Astrocyte (in vitro differentiated cells and primary cell): Measurements from ENCODE around the gene CALCB. TPM values are rescaled to one million over a fixed set of nuclear protein-coding genes. Genes with fewer than 3 reads are reported as not detected.

ENCODE experiments used
- DNase-seq: peaks from one replicate; pipeline ENCODE4 v3.0.0-alpha.2; 2010; ENCODE audit warnings: low read depth
- FAIRE-seq: peaks from 2 replicates; lab custom pipeline; 2011; peaks lifted over from hg19 to GRCh38; lab: Jason Lieb, UNC
- H2AFZ ChIP-seq: 2 replicates; pipeline ENCODE4 v1.6.0; 2012; ENCODE audit warnings: low read depth, low read length, inconsistent platforms
- H3K27ac ChIP-seq: 2 replicates; pipeline ENCODE4 v1.5.1; 2011; ENCODE audit warnings: low read depth, low read length, inconsistent platforms
- H3K27me3 ChIP-seq: 2 replicates; pipeline ENCODE4 v1.6.0; 2011; ENCODE audit warnings: low read length, inconsistent platforms; ENCODE audit not compliant: insufficient read depth
- H3K36me3 ChIP-seq: 2 replicates; pipeline ENCODE4 v1.5.1; 2011; ENCODE audit warnings: low read length, inconsistent platforms; ENCODE audit not compliant: insufficient read depth
- H3K4me1 ChIP-seq: 2 replicates; pipeline ENCODE4 v1.5.1; 2011; ENCODE audit warnings: low read length, inconsistent platforms; ENCODE audit not compliant: insufficient read depth
- H3K4me2 ChIP-seq: 2 replicates; pipeline ENCODE4 v1.6.0; 2012; ENCODE audit warnings: low read length, inconsistent platforms
- H3K4me3 ChIP-seq: 2 replicates; pipeline ENCODE4 v1.5.1; 2011; ENCODE audit warnings: low read depth, mild to moderate bottlenecking, low read length, inconsistent platforms; ENCODE audit not compliant: insufficient read depth
- H3K79me2 ChIP-seq: 2 replicates; pipeline ENCODE4 v1.6.0; 2012; ENCODE audit warnings: mild to moderate bottlenecking, low read length, inconsistent platforms; ENCODE audit not compliant: insufficient read depth
- H3K9ac ChIP-seq: 2 replicates; pipeline ENCODE4 v1.6.0; 2012; ENCODE audit warnings: mild to moderate bottlenecking, low read length, inconsistent platforms
- H3K9me3 ChIP-seq: 2 replicates; pipeline ENCODE4 v1.5.1; 2012; ENCODE audit warnings: low read depth, mild to moderate bottlenecking, low read length, inconsistent platforms; ENCODE audit not compliant: insufficient read depth
- H4K20me1 ChIP-seq: 2 replicates; pipeline ENCODE4 v1.6.0; 2012; ENCODE audit warnings: low read length, inconsistent platforms; ENCODE audit not compliant: insufficient read depth
- H3K27ac Mint-ChIP-seq: one replicate; pipeline ENCODE4 v1.8.0; 2021; ENCODE audit warnings: mild to moderate bottlenecking, mixed read lengths; ENCODE audit not compliant: unreplicated experiment
- H3K27me3 Mint-ChIP-seq: one replicate; pipeline ENCODE4 v1.8.0; 2021; ENCODE audit warnings: low read depth, mixed read lengths; ENCODE audit not compliant: unreplicated experiment
- H3K36me3 Mint-ChIP-seq: one replicate; pipeline ENCODE4 v1.8.0; 2021; ENCODE audit warnings: low read depth, mixed read lengths; ENCODE audit not compliant: unreplicated experiment
- H3K4me1 Mint-ChIP-seq: one replicate; pipeline ENCODE4 v1.8.0; 2021; ENCODE audit warnings: low read depth, mixed read lengths; ENCODE audit not compliant: unreplicated experiment
- H3K4me3 Mint-ChIP-seq: one replicate; pipeline ENCODE4 v1.8.0; 2021; ENCODE audit warnings: mild to moderate bottlenecking, moderate library complexity, mixed read lengths; ENCODE audit not compliant: unreplicated experiment
- H3K9me3 Mint-ChIP-seq: one replicate; pipeline ENCODE4 v1.8.0; 2021; ENCODE audit warnings: mild to moderate bottlenecking, mixed read lengths; ENCODE audit not compliant: unreplicated experiment
- EZH2 ChIP-seq: IDR thresholded peaks from 2 replicates; pipeline ENCODE4 v1.6.1; 2012; ENCODE audit warnings: mild to moderate bottlenecking, low read length, inconsistent platforms; ENCODE audit not compliant: insufficient read depth
- total RNA-seq: library from RNA; stranded (reverse); gene quantifications from 2 replicates; pipeline ENCODE4 v1.2.1, GENCODE V29; 2021
- TF ChIP-seq, protein P1 (sequence below): IDR thresholded peaks from 2 replicates; pipeline ENCODE4 v1.5.1; 2011; ENCODE audit warnings: low read depth, mild to moderate bottlenecking, inconsistent platforms, low read length, moderate library complexity; ENCODE audit not compliant: insufficient read depth

CALCB gene
- total RNA-seq, 1 donor from 2014 or later, result 0.61 TPM

DNA sequence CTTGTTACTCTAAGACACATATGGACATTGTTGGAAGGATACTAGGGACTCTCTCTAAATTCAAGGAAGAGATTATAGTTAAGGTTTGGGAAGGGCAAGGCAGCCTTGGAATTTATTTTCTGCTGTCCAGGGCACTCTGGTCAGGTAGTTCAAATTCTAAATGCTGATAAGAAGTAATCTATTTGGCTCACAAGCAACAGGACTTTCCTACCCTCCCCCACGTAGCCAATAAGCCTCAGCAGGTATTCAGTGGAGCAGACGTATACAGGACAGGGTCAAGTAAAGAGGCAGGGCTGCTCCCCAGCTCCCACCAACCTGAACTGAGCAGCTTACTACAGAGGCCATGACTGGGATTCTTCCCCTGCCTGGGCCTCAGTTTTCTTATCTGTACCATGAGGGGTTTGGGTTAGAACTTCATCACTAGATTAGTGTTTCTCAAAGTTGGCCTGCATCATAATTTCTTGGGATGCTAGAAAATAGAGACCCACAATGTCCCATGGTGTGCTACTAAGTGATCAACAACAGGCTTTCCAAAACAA, 35.3 kb downstream of the CALCB start:
- Histone ChIP-seq H3K9me3 (no peaks in the 10 kb centered on the region), H3K4me3 (no peak overlapping the region), H3K9ac (no peak overlapping the region), H3K36me3 (no peaks in the 10 kb centered on the region), H3K79me2 (no peaks in the 10 kb centered on the region), H2AFZ (no peak overlapping the region), H3K4me1 (peaks cover 24% of the 10 kb centered on the region), H3K27me3 (peaks cover 4% of the 10 kb centered on the region), H3K27ac (no peak overlapping the region), H3K4me2 (no peak overlapping the region), H4K20me1 (no peaks in the 10 kb centered on the region)
- TF ChIP-seq EZH2, result no peak
- TF ChIP-seq, protein P1, sequence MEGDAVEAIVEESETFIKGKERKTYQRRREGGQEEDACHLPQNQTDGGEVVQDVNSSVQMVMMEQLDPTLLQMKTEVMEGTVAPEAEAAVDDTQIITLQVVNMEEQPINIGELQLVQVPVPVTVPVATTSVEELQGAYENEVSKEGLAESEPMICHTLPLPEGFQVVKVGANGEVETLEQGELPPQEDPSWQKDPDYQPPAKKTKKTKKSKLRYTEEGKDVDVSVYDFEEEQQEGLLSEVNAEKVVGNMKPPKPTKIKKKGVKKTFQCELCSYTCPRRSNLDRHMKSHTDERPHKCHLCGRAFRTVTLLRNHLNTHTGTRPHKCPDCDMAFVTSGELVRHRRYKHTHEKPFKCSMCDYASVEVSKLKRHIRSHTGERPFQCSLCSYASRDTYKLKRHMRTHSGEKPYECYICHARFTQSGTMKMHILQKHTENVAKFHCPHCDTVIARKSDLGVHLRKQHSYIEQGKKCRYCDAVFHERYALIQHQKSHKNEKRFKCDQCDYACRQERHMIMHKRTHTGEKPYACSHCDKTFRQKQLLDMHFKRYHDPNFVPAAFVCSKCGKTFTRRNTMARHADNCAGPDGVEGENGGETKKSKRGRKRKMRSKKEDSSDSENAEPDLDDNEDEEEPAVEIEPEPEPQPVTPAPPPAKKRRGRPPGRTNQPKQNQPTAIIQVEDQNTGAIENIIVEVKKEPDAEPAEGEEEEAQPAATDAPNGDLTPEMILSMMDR, result no peak
- Mint-ChIP-seq H3K27ac (no peak overlapping the region), H3K4me3 (no peak overlapping the region), H3K36me3 (peaks cover under 1% of the 10 kb centered on the region), H3K9me3 (no peaks in the 10 kb centered on the region), H3K4me1 (peaks cover 14% of the 10 kb centered on the region), H3K27me3 (peaks cover 15% of the 10 kb centered on the region)
- DNase-seq (no peak), FAIRE-seq (no peak)

DNA sequence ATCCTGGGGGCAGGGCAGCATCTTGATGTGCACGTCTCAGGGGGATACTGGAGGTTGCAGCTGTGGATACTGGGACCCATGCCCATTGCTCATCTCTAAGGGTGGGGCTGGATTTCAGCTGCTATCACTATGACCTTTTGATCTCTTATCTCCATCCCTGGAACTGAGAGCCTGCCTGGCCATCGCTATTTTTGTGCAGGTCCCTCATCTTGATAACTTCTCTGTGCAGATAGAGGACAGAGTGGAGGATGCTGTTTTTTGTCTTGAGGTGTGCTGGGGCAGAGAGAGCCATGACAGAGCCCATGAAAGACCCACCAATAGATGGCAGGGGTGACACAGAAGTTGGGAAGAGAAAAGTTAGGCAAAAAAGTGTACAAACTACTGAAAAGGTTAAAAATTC, 36.2 kb downstream of the CALCB start:
- Histone ChIP-seq H3K79me2 (no peaks in the 10 kb centered on the region), H3K9me3 (no peaks in the 10 kb centered on the region), H3K4me1 (peaks cover 28% of the 10 kb centered on the region), H3K4me3 (no peak overlapping the region), H3K36me3 (no peaks in the 10 kb centered on the region), H3K27ac (no peak overlapping the region), H4K20me1 (no peaks in the 10 kb centered on the region), H3K4me2 (no peak overlapping the region), H3K9ac (no peak overlapping the region), H3K27me3 (peaks cover 6% of the 10 kb centered on the region), H2AFZ (no peak overlapping the region)
- Mint-ChIP-seq H3K4me1 (peaks cover 14% of the 10 kb centered on the region), H3K27ac (no peak overlapping the region), H3K27me3 (peaks cover 20% of the 10 kb centered on the region), H3K36me3 (no peaks in the 10 kb centered on the region), H3K4me3 (no peak overlapping the region), H3K9me3 (no peaks in the 10 kb centered on the region)
- TF ChIP-seq, protein P1, result no peak
- TF ChIP-seq EZH2, result no peak
- DNase-seq, result no peak
- no peak for FAIRE-seq

DNA sequence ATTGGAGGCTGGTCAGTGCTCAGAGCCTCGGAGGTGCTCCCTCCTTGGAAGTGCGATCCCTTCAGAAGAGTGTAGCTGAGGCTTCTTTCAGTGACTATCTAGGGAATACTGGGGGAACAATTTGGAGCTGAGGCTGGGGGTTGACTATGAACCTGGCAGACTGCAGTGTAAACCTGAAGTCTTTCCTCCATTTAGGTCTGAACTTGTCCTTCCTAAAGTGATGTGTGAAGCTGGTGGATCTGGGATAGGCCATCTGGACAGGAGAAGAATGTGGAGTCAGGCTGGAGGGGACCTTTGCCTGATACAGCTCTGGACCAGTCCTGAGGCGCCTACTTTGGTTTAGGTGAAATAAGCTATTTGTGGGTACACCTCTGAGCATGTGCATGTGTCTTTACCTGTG, 37.8 kb downstream of the CALCB start:
- TF ChIP-seq EZH2, result no peak
- TF ChIP-seq, protein P1, result no peak
- no peak overlapping the region for H3K4me3 Mint-ChIP-seq
- H3K9ac ChIP-seq, result no peak overlapping the region

More for the DNA sequence above, 37.8 kb downstream of the CALCB start:
- Histone ChIP-seq H3K9me3 (no peaks in the 10 kb centered on the region), H3K79me2 (no peaks in the 10 kb centered on the region), H3K4me1 (peaks cover 22% of the 10 kb centered on the region), H3K27ac (no peak overlapping the region), H3K36me3 (no peaks in the 10 kb centered on the region), H4K20me1 (no peaks in the 10 kb centered on the region), H3K4me2 (no peak overlapping the region), H3K4me3 (no peak overlapping the region), H2AFZ (no peak overlapping the region), H3K27me3 (peaks cover 6% of the 10 kb centered on the region)
- DNase-seq, result no peak
- peaks cover 31% of the 10 kb centered on the region for H3K27me3 Mint-ChIP-seq
- H3K9me3 Mint-ChIP-seq, result no peaks in the 10 kb centered on the region
- no peak for FAIRE-seq
- H3K27ac Mint-ChIP-seq, result no peak overlapping the region
- no peaks in the 10 kb centered on the region for H3K36me3 Mint-ChIP-seq
- H3K4me1 Mint-ChIP-seq, result peaks cover 9% of the 10 kb centered on the region
